Peyer's patch (tissue), 4 donors: ENCODE data around the gene KCNC3.

ENCODE experiments used
- CTCF ChIP-seq, 6 experiments: fragments of 450-650 bp in 4 of 6; fragments of 200-600 bp in 2 of 6; sonication (generic) in 1 of 6; IDR thresholded peaks; one replicate each; pipeline ENCODE4 v1.5.1; 2017 to 2019; ENCODE audit warnings: antibody characterized with exemption in 6 of 6, mild to moderate bottlenecking in 3 of 6, moderate library complexity in 1 of 6
- POLR2A ChIP-seq, 2 donors: fragments of 450-650 bp; IDR thresholded peaks; one replicate each; pipeline ENCODE4 v1.5.1; 2017; ENCODE audit warnings: antibody characterized with exemption in 2 of 2, mild to moderate bottlenecking in 2 of 2, moderate library complexity in 2 of 2

- TF ChIP-seq CTCF (IDR thresholded peaks at IDR 0.05) = no peak
- TF ChIP-seq POLR2A (IDR thresholded peaks at IDR 0.05) = no peak
Measured at GRCh38 chr19:50352242-50352641, 23.1 kb upstream of the KCNC3 start.
